HEK293T (cell line): Measurements from ENCODE around the gene SMTN.

Source experiments
- CTCF ChIA-PET: fragments of 350-600 bp; formaldehyde crosslinking; extraction: SDS; loops from one replicate; lab custom pipeline; 2021; ENCODE audit warnings: antibody characterized with exemption, inconsistent platforms; lab: Yijun Ruan, JAX
- POLR2A ChIA-PET: fragments of 350-600 bp; formaldehyde crosslinking; extraction: SDS; loops from one replicate; lab custom pipeline; 2020; ENCODE audit warnings: antibody characterized with exemption, inconsistent platforms; lab: Yijun Ruan, JAX
- DNase-seq: peaks from one replicate; pipeline ENCODE4 v3.0.0; 2012; ENCODE audit warnings: mixed read lengths; ENCODE audit errors: extremely low spot score
- ARNT ChIP-seq: fragments of 450-650 bp; IDR thresholded peaks from 2 replicates; pipeline ENCODE4 v1.6.1; 2017; ENCODE audit warnings: mild to moderate bottlenecking
- BHLHE40 ChIP-seq: fragments of 450-650 bp; IDR thresholded peaks from 2 replicates; pipeline ENCODE4 v1.6.1; 2016; ENCODE audit warnings: mild to moderate bottlenecking, moderate library complexity, borderline replicate concordance
- CTBP1 ChIP-seq: fragments of 450-650 bp; IDR thresholded peaks from 2 replicates; pipeline ENCODE4 v1.6.1; 2016; ENCODE audit warnings: borderline replicate concordance
- ELF4 ChIP-seq: fragments of 450-650 bp; IDR thresholded peaks from 2 replicates; pipeline ENCODE4 v1.6.1; 2017; ENCODE audit warnings: antibody characterized with exemption
- FOXA1 ChIP-seq: fragments of 450-650 bp; IDR thresholded peaks from 2 replicates; pipeline ENCODE4 v1.6.1; 2016; ENCODE audit warnings: mild to moderate bottlenecking
- FOXK2 ChIP-seq: fragments of 450-650 bp; IDR thresholded peaks from 2 replicates; pipeline ENCODE4 v1.6.1; 2016; ENCODE audit warnings: mild to moderate bottlenecking
- FOXM1 ChIP-seq: fragments of 450-650 bp; IDR thresholded peaks from 2 replicates; pipeline ENCODE4 v1.6.1; 2017; ENCODE audit warnings: mild to moderate bottlenecking, borderline replicate concordance
- HDGF ChIP-seq: fragments of 450-650 bp; IDR thresholded peaks from 2 replicates; pipeline ENCODE4 v1.6.1; 2017; ENCODE audit warnings: antibody characterized with exemption, borderline replicate concordance
- L3MBTL2 ChIP-seq: fragments of 450-650 bp; conservative IDR thresholded peaks from 2 replicates; pipeline ENCODE4 v1.6.1; 2016; ENCODE audit warnings: mild to moderate bottlenecking
- LEF1 ChIP-seq: fragments of 450-650 bp; IDR thresholded peaks from 2 replicates; pipeline ENCODE4 v1.6.1; 2017; ENCODE audit warnings: mild to moderate bottlenecking, borderline replicate concordance
- NFRKB ChIP-seq: fragments of 450-650 bp; IDR thresholded peaks from 2 replicates; pipeline ENCODE4 v1.6.1; 2016; ENCODE audit warnings: mild to moderate bottlenecking, moderate library complexity
- SP1 ChIP-seq: fragments of 450-650 bp; IDR thresholded peaks from 2 replicates; pipeline ENCODE4 v1.6.1; 2017
- SUZ12 ChIP-seq: fragments of 450-650 bp; IDR thresholded peaks from 2 replicates; pipeline ENCODE4 v1.6.1; 2016; ENCODE audit warnings: mild to moderate bottlenecking
- TARDBP ChIP-seq: fragments of 450-650 bp; IDR thresholded peaks from 2 replicates; pipeline ENCODE4 v1.6.1; 2016
- ZNF384 ChIP-seq: fragments of 450-650 bp; IDR thresholded peaks from 2 replicates; pipeline ENCODE4 v1.6.1; 2016
- TF ChIP-seq, protein P1 (sequence below): fragments of 450-650 bp; IDR thresholded peaks from 2 replicates; pipeline ENCODE4 v1.6.1; 2016

SMTN gene

DNA sequence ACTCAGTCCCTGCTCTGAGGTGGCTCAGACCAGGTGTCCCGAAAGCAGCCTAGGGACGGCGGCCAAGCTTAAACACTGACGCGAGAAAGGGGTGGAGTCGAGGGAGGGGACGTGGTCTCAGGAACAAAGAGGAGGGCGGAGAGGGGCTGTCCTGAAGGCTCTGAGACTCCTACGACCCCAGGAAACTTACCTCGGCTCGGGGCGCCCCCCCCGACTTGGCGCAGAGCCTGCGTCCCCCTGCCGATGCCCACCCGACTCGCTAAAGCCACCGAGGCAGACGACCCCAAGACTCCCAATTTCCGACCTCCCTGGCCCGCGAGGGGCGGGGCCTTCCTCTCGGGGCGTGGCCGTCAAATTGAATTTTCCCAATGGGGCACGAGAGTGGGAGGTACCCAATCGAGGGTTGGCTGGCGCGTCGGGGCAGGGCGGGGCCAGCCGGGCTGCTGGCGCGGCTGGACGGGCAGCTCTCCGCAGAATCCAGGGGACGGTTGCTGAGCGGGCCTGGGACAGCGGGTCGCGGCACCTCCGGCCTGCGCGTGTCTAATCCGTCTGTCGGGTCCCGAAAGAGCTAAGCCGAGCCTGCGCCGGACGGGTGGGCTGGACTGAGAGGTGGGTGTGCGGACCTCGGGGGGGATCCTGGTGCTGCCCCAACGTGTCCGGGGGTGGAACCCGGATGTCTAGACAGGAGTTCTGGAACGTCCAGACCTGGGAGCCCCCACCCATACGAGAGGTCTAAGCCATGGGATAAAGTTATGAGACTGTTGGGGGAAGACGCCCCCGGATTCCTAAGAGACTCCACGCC, at the start of gene SMTN:
Gene SMTN, plus strand, starts transcription at position 471 of the 802 bp plus-strand sequence. CDS start 1,941 bp downstream, outside the sequence.
- CTCF ChIA-PET = interaction anchor here (1.4 kb wide), 1 partner anchor 27 kb away, joined by 18 read pairs; the partner anchor contains the start of gene SELENOM
- TF ChIP-seq, protein P1, sequence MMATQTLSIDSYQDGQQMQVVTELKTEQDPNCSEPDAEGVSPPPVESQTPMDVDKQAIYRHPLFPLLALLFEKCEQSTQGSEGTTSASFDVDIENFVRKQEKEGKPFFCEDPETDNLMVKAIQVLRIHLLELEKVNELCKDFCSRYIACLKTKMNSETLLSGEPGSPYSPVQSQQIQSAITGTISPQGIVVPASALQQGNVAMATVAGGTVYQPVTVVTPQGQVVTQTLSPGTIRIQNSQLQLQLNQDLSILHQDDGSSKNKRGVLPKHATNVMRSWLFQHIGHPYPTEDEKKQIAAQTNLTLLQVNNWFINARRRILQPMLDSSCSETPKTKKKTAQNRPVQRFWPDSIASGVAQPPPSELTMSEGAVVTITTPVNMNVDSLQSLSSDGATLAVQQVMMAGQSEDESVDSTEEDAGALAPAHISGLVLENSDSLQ = peak; percentile 63
- no peak for TF ChIP-seq FOXA1
- TF ChIP-seq ELF4 = no peak
- peak; percentile 99 for DNase-seq
- POLR2A ChIA-PET = interaction anchor here (0.5 to 5.1 kb wide), 18 partner anchors 11 to 1344 kb away, joined by 3 to 47 read pairs (median 5); partner anchors contain the start of genes MORC2, PATZ1, RNF185 and TUG1

DNA sequence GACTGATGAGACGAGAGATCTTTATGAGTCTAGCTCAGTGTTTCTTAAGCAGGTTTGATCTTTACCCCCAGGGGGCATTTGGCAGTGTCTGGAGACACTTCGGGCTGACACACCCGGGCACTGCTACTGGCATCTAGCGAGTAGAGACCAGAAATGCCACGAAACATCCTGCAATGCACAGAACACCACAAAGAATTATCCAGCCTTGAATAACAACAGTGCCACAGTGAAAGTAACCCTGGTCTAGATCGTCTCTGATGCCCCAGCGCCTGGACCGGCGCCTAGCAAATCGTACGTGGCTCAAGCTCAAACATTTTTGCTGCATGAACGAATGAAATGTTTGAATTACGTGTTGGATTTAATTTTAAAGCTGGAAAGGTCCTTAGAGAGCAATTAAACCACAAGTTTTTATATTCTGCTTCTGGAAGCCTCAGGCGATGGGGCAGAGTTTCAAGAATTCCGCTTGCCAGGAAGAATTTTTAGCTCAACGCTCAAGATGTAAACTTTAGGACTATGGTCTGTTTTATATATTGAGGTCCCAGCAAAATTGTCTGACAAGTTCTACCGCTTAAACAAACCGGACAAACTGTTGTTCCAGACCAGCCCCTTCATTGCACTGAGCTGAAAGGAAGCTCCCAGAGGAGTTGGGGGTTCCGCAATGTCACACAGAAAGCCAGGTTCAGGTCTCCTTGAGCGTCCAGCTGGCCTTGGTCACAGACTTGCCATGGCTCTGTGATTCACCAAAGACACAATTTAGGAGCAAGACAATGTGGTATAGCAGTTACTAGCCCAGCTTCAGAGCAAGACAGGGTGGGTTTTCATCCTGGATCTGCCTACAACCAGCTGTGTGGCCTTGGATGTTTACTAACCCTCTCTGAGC, 44.2 kb upstream of the SMTN start:
- TF ChIP-seq NFRKB = no peak
- ChIA-PET POLR2A (interaction anchor here (1.1 to 2.9 kb wide), 2 partner anchors 44 to 68 kb away, joined by 5 to 10 read pairs; partner anchors contain the start of genes MORC2, SMTN and TUG1), CTCF (interaction anchor here (0.6 kb wide), 1 partner anchor 15 kb away, joined by 5 read pairs; no protein-coding TSS in a partner anchor)
- DNase-seq = no peak

DNA sequence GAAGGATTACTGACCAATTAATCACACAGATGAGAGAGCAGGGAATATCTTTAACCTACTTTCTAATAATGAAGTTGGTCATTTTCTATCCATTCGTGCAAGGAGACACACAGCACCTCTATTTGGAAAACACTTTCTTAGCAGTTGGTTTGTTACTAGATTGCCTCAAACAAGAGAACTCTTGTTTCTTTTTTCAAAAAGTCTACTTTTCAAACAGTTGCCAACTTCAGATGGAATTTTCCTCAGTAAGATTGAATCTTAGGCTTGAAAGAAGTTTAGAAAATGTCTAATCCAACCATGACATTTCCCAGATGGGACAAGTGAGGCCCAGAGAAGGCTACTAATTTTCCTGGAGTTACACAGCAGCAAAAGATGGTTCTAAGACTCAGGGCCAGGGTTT, 42.4 kb upstream of the SMTN start:
- ChIA-PET POLR2A (no interaction called here), CTCF (no interaction called here)

DNA sequence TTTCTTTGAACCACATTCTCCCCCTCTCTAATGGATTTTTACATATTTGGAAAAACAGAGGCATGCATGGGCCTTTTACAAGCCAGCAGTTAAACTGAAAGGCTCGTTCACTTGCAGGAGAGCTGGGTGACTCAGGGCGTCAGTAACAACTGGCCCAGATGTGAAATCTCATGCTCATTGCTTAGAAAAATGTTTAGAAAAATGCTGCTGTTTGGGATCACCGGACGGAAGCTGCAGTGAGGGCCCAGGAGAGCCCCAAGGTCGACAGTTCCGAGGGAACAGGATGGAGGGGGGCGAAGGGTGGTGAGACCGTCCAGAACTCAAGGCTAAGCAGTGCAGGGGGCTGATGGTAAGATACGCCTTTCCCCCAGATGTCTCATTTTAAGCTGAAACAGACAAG, 41.7 kb upstream of the SMTN start:
- DNase-seq = no peak
- POLR2A ChIA-PET = interaction anchor here (1.1 kb wide), 1 partner anchor 41 kb away, joined by 3 read pairs; the partner anchor contains the start of gene SMTN
- no peak for TF ChIP-seq CTBP1
- no peak for TF ChIP-seq ELF4
- TF ChIP-seq BHLHE40 = no peak
- no peak for TF ChIP-seq FOXK2
- TF ChIP-seq HDGF = no peak
- TF ChIP-seq FOXA1 = no peak
- no peak for TF ChIP-seq SUZ12
- TF ChIP-seq, protein P1 = no peak
- CTCF ChIA-PET = no interaction called here

More for the DNA sequence above, 42.4 kb upstream of the SMTN start:
- no peak for DNase-seq
- TF ChIP-seq CTBP1 (no peak), FOXM1 (no peak), FOXK2 (no peak), SUZ12 (no peak), SP1 (no peak), NFRKB (no peak), BHLHE40 (no peak), L3MBTL2 (no peak), ELF4 (no peak), LEF1 (no peak), ARNT (no peak), ZNF384 (no peak), HDGF (no peak), FOXA1 (no peak), TARDBP (no peak)
- TF ChIP-seq, protein P1 = no peak

DNA sequence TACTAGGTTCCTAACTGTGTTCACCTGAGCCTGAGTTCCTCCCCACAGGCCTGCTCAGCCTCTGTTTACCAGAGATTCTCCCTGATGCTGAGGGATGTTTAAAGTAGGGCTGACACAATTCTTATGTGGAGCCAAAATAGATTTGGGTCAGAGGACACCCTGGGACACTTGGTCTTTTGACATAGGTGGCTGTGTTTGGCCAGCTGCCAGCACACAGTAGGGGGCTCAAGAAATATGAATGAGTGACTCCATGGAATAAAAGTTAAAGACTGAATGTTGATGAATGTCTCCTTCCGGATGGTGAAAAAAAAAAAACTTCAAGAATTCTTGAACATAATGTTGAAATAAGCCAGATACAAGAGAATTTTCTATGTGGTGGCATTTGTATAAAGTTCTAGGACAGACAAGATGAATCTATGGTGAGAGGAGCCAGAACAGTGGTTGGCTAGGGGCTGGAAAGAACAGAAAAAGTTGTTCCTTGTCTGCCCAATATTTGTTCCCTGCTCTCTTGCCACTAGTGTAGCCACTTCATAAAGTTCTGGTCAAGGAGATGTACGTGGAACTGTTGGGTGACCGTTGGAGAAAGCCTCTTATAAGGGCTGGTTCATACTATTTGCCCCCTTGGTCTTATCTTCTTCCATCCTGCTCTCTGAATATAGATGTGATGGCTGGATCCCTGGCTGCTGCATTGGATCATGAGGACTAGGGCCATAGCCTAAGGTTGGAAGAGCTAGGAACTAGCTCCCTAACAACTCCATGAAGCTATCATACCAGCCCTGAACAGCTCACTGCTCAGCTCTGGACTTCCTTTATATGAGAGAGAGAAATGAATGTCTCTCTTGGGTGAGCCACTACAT, 40.3 kb upstream of the SMTN start:
- ChIA-PET CTCF (no interaction called here), POLR2A (interaction anchor here (0.8 kb wide), 1 partner anchor 15 kb away, joined by 3 read pairs; no protein-coding TSS in a partner anchor)
- TF ChIP-seq FOXK2 (no peak), TARDBP (no peak), SP1 (no peak), L3MBTL2 (no peak), ELF4 (no peak), SUZ12 (no peak), ARNT (no peak)
- DNase-seq = no peak
